Measurements from ENCODE around the gene GPSM1.

- TF ChIP-seq, protein P1, sequence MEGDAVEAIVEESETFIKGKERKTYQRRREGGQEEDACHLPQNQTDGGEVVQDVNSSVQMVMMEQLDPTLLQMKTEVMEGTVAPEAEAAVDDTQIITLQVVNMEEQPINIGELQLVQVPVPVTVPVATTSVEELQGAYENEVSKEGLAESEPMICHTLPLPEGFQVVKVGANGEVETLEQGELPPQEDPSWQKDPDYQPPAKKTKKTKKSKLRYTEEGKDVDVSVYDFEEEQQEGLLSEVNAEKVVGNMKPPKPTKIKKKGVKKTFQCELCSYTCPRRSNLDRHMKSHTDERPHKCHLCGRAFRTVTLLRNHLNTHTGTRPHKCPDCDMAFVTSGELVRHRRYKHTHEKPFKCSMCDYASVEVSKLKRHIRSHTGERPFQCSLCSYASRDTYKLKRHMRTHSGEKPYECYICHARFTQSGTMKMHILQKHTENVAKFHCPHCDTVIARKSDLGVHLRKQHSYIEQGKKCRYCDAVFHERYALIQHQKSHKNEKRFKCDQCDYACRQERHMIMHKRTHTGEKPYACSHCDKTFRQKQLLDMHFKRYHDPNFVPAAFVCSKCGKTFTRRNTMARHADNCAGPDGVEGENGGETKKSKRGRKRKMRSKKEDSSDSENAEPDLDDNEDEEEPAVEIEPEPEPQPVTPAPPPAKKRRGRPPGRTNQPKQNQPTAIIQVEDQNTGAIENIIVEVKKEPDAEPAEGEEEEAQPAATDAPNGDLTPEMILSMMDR (conservative IDR thresholded peaks at IDR 0.05; ENCODE audit: low read depth, low read length), result no peak
- TF ChIP-seq EZH2 (IDR thresholded peaks at IDR 0.05; ENCODE audit: low read length, unreplicated experiment) (no peak), EZH2phosphoT487 (IDR thresholded peaks at IDR 0.05; ENCODE audit: borderline replicate concordance, low read length) (no peak)
Observed at GRCh38 chr9:136287960-136288753, 39.2 kb upstream of the GPSM1 start.

Data from PC-3 (cell line).